ENCODE results near the gene SLC15A2. TPM values are rescaled to one million over a fixed set of nuclear protein-coding genes. Genes with fewer than 3 reads are reported as not detected.

SLC15A2 gene
- total RNA-seq, 2 experiments from 2014 or later, result 0.69 to 0.75 TPM

DNA sequence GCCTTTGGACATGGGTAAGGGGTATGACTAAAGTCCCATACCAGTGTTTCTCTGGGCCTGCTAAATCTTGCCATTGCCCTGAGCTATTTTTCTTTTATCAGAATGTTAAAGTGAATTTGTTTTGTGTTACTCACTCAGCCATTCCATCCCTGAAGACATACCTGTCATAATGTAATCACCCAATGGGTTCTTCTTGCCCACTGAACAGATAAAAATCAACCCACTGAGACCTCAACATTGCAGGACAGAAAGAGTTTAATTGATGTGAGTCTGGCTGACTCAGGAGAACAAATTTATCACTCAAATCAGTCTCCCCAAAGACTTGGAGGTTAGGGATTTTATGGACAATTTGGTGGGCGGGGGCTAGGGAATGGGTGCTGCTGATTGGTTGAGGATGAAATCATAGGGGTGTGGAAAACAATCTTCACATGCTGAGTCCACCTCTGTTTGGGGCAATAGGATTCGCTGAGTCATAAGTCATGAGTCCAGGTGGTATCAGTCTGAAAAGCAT is 80.5 kb downstream of the SLC15A2 start:
- no peaks in the 10 kb centered on the region for H3K36me3 ChIP-seq (ENCODE audit: insufficient read depth, low read length)
- TF ChIP-seq, protein P1, sequence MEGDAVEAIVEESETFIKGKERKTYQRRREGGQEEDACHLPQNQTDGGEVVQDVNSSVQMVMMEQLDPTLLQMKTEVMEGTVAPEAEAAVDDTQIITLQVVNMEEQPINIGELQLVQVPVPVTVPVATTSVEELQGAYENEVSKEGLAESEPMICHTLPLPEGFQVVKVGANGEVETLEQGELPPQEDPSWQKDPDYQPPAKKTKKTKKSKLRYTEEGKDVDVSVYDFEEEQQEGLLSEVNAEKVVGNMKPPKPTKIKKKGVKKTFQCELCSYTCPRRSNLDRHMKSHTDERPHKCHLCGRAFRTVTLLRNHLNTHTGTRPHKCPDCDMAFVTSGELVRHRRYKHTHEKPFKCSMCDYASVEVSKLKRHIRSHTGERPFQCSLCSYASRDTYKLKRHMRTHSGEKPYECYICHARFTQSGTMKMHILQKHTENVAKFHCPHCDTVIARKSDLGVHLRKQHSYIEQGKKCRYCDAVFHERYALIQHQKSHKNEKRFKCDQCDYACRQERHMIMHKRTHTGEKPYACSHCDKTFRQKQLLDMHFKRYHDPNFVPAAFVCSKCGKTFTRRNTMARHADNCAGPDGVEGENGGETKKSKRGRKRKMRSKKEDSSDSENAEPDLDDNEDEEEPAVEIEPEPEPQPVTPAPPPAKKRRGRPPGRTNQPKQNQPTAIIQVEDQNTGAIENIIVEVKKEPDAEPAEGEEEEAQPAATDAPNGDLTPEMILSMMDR (IDR thresholded peaks at IDR 0.05), result no peak
- Mint-ChIP-seq H3K4me3 (no peak overlapping the region), H3K4me1 (ENCODE audit: low read depth) (no peaks in the 10 kb centered on the region), H3K9me3 (peaks cover 7% of the 10 kb centered on the region), H3K27ac (no peak overlapping the region), H3K36me3 (ENCODE audit: low read depth) (no peaks in the 10 kb centered on the region), H3K27me3 (no peaks in the 10 kb centered on the region)
- ChIA-PET POLR2A (no interaction called here), CTCF (no interaction called here)
- H3K9me3 ChIP-seq (ENCODE audit: control insufficient read depth in 1 of 2, insufficient read depth in 1 of 2, low read length in 2 of 2), result peaks cover 0 to 7% of the 10 kb centered on the region in 2 experiments
- H3K4me3 ChIP-seq (ENCODE audit: low read length), result no peak overlapping the region
- intact Hi-C loops (cut with DNase I, micrococcal nuclease), result no loop called here
- ATAC-seq (ENCODE audit: poor library complexity) (no peak), DNase-seq (no peak)
- no peaks in the 10 kb centered on the region for H3K4me1 ChIP-seq (ENCODE audit: insufficient read depth, low read length)
- H3K27ac ChIP-seq (ENCODE audit: low read depth in 1 of 2, low read length in 2 of 2), result no peak overlapping the region
- H3K27me3 ChIP-seq (ENCODE audit: control insufficient read depth in 1 of 2, insufficient read depth in 2 of 2, low read length in 2 of 2), result no peaks in the 10 kb centered on the region

DNA sequence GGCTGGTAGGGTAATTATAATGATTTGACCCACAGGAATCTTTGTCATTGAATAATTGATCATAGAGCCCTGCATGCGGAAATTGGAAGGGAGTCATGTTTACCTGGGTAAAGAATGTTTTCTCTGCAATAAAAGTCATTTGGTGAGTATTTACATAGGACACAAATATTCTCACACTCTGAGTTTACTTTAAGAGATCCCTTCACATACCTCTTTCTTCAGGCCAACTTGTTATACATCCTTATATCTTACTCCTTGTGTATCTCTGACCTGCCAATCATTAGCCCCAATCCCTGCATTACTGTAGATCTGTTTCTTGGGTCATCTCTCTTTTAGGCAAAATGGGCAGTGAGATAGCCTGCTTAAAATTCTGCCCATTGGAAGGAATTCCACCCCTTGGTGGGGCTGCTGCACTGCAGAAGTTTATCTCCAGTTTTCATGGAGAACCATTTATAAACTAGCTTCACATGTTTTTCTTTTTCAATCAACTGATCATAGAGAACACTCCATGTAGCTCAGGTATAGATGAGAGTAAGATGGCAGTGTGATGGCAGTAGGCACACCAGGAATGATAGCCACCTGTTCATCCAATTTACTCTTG is 81.6 kb downstream of the SLC15A2 start:
- no peak overlapping the region for H3K27ac Mint-ChIP-seq
- ATAC-seq (ENCODE audit: poor library complexity), result no peak
- no peak for DNase-seq
- TF ChIP-seq, protein P1 (IDR thresholded peaks at IDR 0.05), result no peak
- Histone ChIP-seq H3K27ac (ENCODE audit: low read depth in 1 of 2, low read length in 2 of 2) (no peak overlapping the region), H3K9me3 (ENCODE audit: control insufficient read depth in 1 of 2, insufficient read depth in 1 of 2, low read length in 2 of 2) (peaks cover 0 to 7% of the 10 kb centered on the region in 2 experiments), H3K4me3 (ENCODE audit: low read length) (no peak overlapping the region), H3K4me1 (ENCODE audit: insufficient read depth, low read length) (no peaks in the 10 kb centered on the region), H3K36me3 (ENCODE audit: insufficient read depth, low read length) (no peaks in the 10 kb centered on the region), H3K27me3 (ENCODE audit: control insufficient read depth in 1 of 2, insufficient read depth in 2 of 2, low read length in 2 of 2) (no peaks in the 10 kb centered on the region)
- H3K27me3 Mint-ChIP-seq, result no peaks in the 10 kb centered on the region
- no peaks in the 10 kb centered on the region for H3K36me3 Mint-ChIP-seq (ENCODE audit: low read depth)
- peaks cover 7% of the 10 kb centered on the region for H3K9me3 Mint-ChIP-seq
- no peaks in the 10 kb centered on the region for H3K4me1 Mint-ChIP-seq (ENCODE audit: low read depth)
- H3K4me3 Mint-ChIP-seq, result no peak overlapping the region
- intact Hi-C loops (cut with DNase I, micrococcal nuclease), result no loop called here
- ChIA-PET POLR2A (no interaction called here), CTCF (no interaction called here)

DNA sequence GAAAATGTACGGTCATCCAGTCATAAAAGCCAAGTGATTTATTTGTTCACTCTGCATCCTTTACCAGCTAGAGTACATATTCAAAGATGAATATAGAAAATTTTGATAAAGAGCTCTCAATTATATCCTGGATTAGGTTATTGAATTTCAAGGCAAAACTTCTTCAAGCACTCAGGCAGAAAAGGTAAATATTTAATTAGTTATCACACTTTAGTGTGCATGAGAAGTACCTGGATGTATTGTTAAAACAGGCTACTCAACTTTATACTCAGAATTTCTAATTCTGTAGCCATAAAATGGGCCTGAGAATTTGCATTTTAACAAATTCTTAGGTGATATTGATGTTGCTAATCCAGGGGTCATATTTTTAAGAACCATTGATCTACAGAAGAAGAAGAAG is 82.5 kb downstream of the SLC15A2 start:
- no peak for ATAC-seq (ENCODE audit: poor library complexity)
- no peak overlapping the region for H3K27ac Mint-ChIP-seq
- TF ChIP-seq, protein P1 (IDR thresholded peaks at IDR 0.05), result no peak
- intact Hi-C loops (cut with DNase I, micrococcal nuclease), result no loop called here
- H3K36me3 Mint-ChIP-seq (ENCODE audit: low read depth), result no peaks in the 10 kb centered on the region
- Histone ChIP-seq H3K9me3 (ENCODE audit: control insufficient read depth in 1 of 2, insufficient read depth in 1 of 2, low read length in 2 of 2) (peaks cover 0 to 7% of the 10 kb centered on the region in 2 experiments), H3K27ac (ENCODE audit: low read depth in 1 of 2, low read length in 2 of 2) (no peak overlapping the region), H3K4me3 (ENCODE audit: low read length) (no peak overlapping the region), H3K4me1 (ENCODE audit: insufficient read depth, low read length) (no peaks in the 10 kb centered on the region), H3K36me3 (ENCODE audit: insufficient read depth, low read length) (no peaks in the 10 kb centered on the region), H3K27me3 (ENCODE audit: control insufficient read depth in 1 of 2, insufficient read depth in 2 of 2, low read length in 2 of 2) (no peaks in the 10 kb centered on the region)
- H3K9me3 Mint-ChIP-seq, result peaks cover 7% of the 10 kb centered on the region
- H3K27me3 Mint-ChIP-seq, result no peaks in the 10 kb centered on the region
- H3K4me1 Mint-ChIP-seq (ENCODE audit: low read depth), result no peaks in the 10 kb centered on the region
- POLR2A ChIA-PET, result no interaction called here
- CTCF ChIA-PET, result no interaction called here
- H3K4me3 Mint-ChIP-seq, result no peak overlapping the region
- no peak for DNase-seq

All from CD4-positive, alpha-beta T cell (primary cell).